Dermis blood vessel endothelial cell (primary cell): ENCODE results near the gene SERPINA4. TPM values are rescaled to one million over a fixed set of nuclear protein-coding genes. Genes with fewer than 3 reads are reported as not detected.
A peak's percentile ranks its signal among the peaks of the same experiment; 100 is the strongest.

Source experiments
- DNase-seq: peaks from one replicate; pipeline ENCODE4 v3.0.0; 2010
- total RNA-seq: library from RNA; depleted of rRNA; stranded (reverse); fragments of >200 nt; gene quantifications from 2 replicates; pipeline ENCODE4 v1.2.3, GENCODE V29; 2014

The SERPINA4 gene
- total RNA-seq, 1 donor from 2014 or later, result not detected

DNA sequence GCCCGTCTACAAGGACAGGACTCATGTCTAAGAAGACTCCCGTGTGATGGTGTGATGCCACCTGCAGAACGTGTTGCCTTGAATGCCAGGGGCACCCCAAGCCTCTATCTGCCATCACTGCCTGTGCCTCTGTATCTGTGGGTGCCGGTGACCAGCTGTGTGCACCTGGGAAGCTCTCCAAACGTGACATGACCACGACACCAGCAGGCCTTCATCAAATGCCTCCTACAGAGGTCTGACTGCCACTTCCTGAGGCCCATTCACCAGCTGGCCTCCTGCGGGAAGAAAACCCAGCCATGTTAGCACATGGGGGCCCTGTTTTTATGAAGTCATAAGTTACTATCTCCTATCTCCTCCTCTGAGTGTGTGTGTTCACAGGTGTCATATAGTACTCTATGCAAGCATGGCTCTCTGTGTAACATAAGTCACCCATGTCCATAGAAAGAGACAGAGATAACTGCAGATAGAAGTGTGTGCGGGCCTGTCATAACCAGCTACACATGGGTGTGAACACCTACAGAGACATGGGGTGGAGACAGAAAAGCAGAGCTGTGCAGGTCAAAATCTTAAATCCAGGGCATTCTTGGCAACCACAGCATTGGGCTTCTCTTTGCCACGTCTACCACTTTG lies 18.3 kb upstream of the SERPINA4 start:
- DNase-seq, result no peak

DNA sequence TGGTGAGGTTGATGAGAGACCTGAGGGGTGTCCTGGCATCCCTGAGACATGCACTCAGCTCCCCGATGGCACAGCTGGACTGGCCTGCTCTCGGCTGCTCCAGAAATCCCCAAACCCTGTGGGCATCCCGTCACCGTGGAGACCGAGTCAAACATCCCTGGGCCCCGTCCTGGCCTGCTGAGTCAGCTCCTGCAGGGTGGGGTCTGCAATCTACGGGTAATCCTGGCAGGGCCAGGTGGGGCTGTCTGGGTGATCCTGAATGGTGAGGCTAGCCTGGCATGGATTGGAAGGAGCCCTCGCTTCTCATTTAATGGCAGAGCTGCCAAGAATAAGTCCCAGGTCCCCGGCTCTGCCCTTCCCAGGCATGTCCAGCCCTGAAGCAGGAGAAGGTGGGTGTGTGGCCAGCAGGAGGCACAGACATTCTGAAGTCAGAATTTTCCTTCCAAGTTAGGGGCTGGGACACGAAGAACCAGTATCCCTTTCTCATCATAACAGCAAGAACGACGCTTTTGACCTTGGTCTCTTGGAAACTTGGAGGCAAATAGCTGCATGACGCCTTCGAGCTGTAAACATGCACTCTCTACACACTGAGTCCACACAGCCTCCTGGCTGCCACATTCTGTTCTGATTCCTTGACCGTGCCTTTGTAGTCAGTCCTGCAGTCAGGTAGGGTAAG lies 17.7 kb upstream of the SERPINA4 start:
- no peak for DNase-seq

DNA sequence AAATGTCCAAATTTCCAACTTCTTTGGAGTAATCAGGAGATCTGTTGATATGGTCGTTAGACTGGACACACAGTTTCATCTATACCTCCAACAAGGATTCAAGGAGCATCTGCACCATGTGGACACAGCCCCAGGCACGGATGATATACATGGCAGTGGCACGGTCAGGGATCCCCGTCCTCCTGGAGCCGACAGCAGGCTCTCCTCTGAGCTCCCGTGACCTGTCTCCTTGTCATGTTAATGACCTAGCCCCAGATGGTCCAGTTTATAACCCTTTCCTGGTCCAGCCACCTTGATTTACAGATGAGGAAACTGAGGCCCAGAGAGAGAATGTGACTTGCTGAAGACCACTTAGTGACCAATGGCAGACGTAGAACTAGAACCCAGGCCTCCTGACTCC lies 16.5 kb upstream of the SERPINA4 start:
- DNase-seq, result no peak

DNA sequence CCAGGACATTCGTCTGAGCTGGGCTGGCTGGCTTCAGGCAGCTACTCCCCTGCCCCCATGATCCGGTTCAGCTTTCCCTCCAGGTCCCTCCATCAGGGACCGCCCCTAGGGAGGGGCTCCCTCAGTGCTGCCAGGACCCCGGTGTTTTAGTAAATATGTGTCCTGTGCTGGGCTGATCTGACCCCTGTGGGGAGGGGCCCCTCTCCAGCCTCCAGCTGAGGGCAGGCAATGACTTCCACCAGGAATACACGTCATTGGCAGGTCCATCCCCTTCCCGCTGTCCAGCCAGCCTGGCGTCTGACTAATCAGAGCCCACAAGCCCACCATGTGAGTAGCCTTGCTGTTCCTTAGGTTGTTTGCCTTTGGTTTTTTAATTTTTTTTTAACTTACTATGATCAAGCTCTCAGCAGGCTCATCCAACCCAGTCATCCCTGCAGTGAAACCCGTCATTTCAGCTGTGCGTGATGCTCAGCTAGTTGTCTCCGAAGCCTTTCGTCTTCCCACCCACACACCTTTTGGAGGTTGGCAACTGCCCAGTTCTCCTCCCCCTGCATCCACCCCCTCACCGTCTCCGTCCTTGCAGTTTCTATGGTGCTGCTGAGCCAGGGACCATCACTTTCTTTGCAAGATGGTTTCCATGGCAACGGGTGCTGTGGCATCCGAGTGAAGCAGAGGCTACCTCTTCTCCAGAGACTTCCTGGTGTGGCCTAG lies 16.0 kb upstream of the SERPINA4 start:
- DNase-seq, result no peak

DNA sequence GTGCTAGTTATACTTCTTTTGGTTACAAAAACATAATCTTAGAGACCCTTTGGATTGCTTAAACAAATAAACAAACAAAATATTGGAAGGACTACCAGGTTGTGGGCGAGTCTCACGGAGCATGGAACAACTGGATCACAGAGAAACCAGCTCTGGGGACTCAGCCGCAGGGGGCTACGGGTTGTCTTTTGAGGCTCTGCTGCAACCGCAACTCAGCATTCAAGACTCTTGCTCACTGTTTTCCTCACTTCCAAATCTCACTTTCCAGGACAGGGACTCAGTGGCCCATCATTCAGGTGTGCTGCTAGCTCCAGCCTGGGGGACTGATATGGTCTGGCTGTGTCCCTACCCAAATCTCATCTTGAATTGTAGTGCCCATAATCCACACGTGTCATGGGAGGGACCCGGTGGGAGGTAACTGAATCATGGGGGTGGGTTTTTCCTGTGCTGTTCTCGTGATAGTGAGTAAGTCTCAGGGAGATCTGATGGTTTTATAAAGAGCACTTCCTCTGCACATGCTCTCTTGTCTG lies 14.0 kb upstream of the SERPINA4 start:
- no peak for DNase-seq

DNA sequence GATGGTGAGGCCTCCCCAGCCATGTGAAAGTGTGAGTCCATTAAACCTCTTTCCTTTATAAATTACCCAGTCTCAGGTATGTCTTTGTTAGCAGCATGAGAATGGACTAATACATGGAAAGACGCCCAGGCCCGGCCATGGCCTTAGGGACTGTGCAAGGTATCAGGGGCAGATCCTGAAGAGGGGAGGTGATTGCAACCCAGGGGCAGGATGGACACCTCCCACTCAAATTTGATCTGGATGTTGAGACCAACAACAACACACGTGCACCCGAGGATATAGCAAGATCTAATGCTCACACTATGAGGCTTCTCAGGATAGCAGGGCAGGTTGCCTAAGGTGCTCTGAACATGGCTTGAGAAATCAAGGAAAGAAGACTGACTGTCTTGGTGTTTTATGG lies 13.5 kb upstream of the SERPINA4 start:
- DNase-seq, result no peak

DNA sequence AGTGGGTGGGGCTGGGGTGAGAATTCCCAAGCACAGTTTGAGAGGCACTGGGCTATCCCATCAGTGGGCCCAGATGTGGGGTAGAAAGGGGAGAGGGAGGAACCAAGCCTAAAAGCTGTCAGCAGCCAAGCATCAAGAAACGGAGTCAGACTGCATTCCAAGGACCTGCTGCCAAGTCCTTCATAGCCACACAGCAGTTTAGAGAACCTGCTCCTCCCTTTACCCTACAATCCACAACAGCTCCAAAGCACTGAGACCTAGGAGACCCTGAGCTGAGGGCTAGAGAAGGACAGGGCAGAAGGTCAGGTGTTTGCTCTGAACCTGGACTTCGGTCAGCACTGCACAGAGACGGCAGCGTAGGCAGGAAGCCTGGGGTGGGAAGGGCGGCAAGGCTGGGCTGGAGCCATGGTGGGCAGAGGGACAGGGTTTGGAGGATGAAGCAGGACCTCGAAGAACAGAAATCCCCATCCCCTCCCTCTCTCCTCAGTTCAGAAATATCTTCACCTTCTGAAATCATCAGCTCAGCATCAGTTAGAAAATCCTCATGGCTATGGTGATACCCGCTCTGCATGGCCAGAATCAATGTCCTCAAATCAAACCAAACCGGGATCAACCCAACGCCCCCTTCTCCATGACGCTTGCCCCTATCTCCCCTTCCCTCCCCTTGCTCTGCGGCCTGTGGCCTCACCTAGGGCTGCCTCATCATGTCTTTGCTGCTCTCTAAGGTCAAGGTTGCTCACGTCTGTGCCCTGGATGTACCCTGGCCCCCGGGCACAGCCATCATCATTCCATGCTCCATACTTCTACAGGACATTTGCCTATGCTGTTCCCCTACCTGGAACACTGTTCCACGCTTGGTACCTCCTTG lies 12.9 kb upstream of the SERPINA4 start:
- DNase-seq, result no peak

DNA sequence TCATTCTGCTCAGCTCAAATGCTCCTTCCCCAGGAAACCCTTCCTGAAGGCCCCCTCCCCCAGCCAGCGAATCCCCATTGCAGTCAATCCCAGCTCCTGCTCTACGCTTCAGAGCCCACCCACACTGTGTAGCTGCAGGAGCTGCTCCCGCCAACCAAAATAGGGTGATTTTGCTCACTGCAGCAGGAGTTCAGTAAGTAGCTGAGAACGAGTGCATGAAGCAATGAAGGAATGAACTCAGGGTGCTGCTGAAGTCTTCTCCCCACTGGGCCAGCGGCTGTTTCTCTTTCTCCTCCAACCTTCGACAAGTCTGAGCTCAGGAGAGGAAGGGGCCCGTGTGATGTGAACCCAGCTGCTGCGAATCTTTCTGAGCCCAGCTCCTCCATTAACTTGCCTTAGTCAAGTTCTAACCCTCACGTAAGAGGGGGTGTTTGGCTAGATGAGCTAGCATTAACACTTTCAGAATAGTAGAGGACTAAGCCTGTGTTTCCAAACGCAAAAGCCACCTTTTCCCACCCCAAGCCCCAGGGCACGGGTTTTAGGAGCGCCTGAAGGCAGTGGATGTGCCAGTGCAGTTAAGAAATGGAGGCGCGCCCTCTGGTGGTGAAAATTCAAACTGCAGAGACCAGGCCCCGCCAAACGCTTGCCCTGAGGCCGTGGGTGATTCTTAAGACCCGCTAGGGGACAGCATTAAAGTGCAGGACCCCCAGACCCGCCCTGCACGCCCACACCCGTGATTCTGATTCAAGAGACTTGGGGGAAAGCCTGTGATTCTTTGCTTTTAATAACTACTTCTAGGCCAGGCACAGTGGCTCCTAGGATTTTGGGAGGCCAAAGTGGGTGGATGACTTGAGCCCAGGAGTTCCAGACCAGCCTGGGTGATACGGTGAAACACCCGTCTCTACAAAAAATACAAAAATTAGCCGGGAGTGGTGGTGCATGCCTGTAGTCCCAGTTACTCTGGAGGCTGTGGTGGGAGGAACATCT lies 11.9 kb upstream of the SERPINA4 start:
- DNase-seq, result peak; percentile 78

DNA sequence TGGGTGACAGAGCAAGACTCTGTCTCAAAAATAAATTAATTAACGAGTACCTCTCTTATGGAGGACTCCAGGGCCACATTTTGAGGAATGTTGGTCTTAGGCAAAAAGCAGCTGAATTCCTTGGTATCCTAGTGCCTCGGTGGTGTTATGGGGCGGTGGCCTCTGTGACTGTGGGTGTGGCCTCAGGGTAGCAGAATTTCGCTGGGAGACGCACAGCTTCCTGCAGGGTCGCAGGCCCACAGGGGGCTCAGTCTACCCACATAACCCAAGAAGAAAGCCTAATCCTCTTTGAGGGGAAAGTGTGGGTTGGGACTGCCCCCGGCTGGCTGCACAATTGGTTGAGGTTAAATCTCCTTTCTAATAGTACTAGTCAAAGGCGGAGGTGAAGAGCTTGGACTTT lies 11.2 kb upstream of the SERPINA4 start:
- DNase-seq, result no peak

DNA sequence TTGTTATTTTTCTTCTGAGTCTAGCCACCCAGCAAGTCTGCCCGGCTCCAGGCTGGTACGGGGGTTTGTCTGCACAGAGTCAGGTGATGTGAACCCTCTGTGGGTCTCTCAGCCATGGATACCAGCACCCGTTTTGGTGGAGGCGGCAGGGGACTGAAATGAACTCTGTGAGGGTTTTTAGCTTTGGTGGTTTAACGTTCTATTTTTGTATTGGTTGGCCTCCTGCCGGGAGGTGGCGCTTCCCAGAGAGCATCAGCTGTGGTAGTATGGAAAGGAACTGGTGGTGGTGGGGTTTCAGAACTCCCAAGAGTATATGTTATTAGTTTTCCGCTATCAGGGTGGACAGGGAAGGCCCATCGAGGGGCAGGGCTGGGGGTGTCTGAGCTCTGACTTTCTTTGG lies 5.3 kb upstream of the SERPINA4 start:
- no peak for DNase-seq

DNA sequence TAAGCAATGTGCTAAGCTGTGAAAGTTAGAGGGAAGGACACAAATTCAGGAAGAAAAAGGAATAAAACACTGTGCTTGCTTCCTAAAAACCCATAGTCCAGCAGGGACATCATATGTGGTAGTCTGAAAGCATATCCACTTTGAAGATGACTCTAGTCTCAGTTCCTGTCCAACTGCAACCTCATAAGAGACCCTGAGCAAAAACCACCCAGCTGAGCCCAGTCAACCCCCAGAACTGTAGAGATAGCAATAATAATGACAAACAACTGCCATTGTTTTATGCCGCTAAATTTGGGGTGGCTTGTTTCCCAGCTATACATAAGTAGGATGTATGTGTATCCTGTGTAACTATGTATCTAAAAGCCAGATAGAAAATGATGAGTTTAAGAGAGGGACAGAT lies 3.9 kb upstream of the SERPINA4 start:
- no peak for DNase-seq

DNA sequence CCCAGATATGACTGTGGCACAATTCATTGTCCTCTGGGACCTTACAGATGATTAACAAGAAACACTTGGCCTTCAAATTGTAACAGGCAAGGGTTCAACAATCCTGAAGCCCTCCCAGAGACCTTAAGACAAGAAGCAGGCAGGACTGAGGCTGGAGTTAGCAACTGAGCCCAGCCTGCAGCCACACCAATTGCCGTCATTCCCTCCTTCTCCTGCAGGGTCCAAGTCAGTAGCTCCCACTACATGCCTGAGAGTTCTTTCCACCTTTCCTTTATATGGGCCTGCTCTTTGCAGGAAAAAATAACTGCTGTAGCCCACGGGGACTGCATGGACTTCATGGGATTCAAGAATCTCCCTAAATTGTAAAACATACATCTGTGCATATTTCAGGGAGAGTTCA lies 2.4 kb upstream of the SERPINA4 start:
- no peak for DNase-seq

DNA sequence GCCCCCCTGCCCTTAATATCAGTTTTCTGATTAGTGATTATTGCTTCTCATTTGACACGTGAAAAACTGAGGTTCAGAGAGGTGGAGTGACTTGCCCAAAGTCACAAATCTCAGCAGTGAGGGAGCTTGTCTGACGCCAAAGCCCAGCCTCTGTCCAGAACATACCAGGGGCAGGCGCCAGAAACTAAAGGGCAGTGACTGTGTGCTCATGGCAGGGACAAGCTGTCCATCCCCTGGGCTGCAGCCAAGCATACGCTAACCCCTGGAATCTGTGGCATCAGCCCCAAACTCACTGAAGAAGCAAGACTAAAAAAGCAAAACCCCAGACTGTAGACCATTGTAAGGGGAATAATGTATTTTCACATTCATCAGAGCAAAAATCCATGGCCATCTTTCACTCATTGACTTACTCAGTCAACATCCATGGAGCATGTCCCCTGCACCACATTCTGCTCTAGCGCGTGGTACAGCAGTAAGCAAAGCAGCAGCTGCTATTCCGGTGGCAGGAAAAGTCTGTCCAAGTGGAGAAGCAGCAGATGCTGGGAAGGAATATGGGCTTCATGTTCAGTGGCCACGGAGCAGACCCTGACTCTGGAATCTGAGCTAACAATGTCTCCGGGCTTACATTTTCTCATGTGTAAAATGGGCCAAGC lies 1.5 kb upstream of the SERPINA4 start:
- DNase-seq, result no peak

DNA sequence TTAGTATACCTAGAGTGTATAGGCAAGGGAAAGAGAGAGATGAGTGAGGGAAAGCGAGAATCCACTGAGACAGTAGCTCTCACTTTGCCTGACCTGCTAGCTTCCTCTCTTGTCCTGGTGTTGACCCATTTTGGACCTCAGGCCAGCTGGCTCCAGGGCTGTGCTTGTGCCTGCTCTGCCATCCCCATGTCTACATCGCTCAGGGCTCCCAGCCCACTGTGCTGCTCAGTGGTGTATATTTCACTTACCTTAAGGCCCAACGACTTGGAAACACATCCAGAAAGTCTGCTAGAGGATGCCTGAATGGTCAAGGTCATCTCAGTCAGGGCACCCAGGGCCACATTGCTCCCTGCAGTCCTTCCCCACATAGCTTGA lies 964 bp upstream of the SERPINA4 start:
- DNase-seq, result no peak

DNA sequence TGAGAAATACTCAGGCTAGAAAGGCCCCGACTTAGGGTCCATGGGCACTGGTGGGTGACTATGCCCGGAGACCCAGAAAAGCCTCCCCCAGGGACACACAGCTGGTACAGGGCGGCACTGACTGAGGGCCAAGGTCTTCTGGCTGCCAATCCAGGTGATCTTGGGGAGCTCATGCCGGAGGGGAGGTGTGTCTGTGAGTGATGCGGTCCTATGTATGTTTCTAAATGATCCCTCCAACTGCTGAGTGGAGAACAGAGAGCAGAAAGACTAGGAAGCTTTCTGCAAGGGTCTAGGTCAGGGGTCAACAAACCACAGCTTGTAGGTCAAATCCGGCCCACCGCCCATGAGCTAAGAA lies 391 bp downstream of the SERPINA4 start:
- no peak for DNase-seq

DNA sequence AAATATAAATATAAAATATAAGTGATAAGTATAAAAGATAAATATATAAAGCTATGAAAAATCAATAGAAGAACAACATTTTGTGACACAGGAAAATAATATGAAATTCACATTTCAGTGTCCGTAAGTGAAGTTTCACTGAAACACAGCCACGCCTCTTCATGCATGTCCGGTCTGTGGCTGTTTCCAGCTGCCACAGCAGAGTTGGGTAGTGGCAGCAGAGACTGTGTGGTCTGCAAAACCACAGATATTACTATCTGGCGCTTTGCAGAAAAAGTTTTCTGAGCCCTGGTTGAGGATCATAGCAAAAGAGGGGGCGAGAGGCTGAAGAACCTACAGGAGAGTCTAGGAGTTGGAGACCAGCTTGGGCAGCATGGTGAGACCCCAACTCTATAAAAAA lies 780 bp downstream of the SERPINA4 start:
- no peak for DNase-seq

DNA sequence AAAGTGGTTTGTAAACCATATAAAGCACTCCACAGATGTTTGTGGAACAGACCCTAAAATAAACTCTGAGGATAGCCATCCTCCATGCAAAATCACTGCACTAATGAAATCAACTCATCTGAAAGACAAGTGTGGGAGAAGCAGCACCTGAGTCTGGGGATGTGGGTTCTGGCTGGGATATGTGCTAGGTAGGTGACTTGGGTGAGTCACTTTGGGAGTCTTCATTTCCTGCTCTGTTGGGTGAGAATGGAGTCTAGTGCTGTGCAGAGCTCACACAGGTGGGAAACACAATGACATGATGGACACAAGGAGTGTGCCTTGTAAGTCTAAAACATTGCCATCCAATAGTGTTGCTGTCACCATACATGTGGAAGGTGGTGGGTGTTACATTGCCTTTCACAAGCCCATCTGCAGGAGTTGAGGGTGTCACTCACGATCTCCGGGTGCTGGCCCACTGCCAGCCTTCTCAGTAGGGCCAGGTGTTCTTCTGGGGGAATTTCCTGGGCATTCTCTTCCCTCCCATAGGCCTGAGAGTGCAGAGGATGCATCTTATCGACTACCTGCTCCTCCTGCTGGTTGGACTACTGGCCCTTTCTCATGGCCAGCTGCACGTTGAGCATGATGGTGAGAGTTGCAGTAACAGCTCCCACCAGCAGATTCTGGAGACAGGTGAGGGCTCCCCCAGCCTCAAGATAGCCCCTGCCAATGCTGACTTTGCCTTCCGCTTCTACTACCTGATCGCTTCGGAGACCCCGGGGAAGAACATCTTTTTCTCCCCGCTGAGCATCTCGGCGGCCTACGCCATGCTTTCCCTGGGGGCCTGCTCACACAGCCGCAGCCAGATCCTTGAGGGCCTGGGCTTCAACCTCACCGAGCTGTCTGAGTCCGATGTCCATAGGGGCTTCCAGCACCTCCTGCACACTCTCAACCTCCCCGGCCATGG lies 2.0 kb downstream of the SERPINA4 start:
- DNase-seq, result no peak

DNA sequence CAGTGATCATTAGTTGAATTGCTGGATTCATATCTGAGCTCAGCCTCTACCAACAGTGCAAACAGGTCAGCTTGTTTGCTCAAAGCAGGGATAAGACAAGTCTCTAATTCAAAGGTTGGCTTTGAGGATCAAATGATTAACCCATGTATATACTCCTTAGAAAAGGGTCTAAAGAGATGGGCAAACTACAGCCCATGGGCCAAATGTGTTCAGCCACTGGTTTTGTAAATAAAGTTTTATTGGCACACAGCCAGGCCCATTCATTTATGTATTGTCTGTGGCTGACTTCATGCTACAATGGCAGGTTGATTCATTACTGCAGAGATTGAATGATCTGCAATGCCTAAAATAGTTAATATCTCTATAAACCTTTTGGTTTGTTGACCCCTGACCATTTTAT lies 3.1 kb downstream of the SERPINA4 start:
- no peak for DNase-seq

DNA sequence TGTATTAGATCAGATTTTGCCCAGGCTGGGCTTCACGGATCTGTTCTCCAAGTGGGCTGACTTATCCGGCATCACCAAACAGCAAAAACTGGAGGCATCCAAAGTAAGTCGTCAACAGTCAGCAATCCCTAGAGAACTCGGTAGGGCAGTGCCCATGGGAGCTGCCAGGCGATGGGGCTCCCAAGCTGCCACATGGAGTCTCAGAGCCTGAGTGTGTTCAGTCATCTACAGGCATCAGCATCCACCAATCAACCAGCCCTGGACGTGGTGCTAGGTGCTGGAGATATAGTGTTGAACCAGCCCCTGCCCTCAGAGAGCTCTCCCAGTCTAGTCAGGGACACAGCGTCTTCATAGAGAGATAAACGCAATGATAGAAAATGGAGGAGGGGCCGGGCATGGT lies 6.9 kb downstream of the SERPINA4 start:
- DNase-seq, result no peak

DNA sequence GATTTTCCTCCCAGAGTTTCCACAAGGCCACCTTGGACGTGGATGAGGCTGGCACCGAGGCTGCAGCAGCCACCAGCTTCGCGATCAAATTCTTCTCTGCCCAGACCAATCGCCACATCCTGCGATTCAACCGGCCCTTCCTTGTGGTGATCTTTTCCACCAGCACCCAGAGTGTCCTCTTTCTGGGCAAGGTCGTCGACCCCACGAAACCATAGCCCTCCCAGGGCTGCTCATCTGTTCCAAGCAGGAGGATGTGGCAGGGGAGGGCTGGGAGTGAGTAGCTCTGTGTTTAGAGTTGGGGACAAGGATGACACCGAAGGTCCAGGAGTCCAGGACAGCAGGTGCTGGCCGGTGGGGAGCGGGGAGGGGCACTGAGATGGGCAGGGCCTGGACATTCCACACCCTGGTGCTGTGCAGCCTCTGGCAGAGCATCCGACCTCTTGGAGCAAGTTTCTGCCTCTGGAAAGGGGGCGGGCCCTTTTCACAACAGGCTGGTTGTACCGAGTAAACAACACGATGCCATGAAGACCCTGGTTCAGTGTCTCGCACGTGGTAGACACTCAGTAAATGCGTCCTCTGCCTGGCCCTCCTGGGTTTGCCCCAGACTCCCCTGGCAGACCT lies 8.2 kb downstream of the SERPINA4 start:
- no peak for DNase-seq
